H1 (cell line): ENCODE results near the gene TARBP2. TPM values are rescaled to one million over a fixed set of nuclear protein-coding genes. Genes with fewer than 3 reads are reported as not detected.

Experiments
- ASH2L ChIP-seq: fragments of 200-600, 300-600 bp; sonication (generic); IDR thresholded peaks from one replicate; pipeline ENCODE4 v1.7.1; 2017; ENCODE audit warnings: low read length
- BACH1 ChIP-seq: IDR thresholded peaks from 2 replicates; pipeline ENCODE4 v1.6.1; 2012; ENCODE audit warnings: low read length, improper control_type of control experiment
- BCL11A ChIP-seq, 2 experiments: IDR thresholded peaks; one replicate each; pipeline ENCODE4 v1.6.1; 2011; ENCODE audit warnings: low read depth in 2 of 2, low read length in 2 of 2, mild to moderate bottlenecking in 2 of 2
- BRCA1 ChIP-seq: IDR thresholded peaks from 2 replicates; pipeline ENCODE4 v1.6.1; 2012; ENCODE audit warnings: low read depth, low read length, improper control_type of control experiment
- CBX8 ChIP-seq: fragments of 300-800, 300-1000 bp; sonication (generic); IDR thresholded peaks from 2 replicates; pipeline ENCODE4 v1.7.1; 2016; ENCODE audit warnings: low read depth, low read length, borderline replicate concordance
- CHD1 ChIP-seq: IDR thresholded peaks from 2 replicates; pipeline ENCODE4 v1.6.1; 2012; ENCODE audit warnings: low read depth, low read length, improper control_type of control experiment
- CREB1 ChIP-seq: IDR thresholded peaks from 2 replicates; pipeline ENCODE4 v1.6.1; 2012; ENCODE audit warnings: inconsistent platforms
- CTBP2 ChIP-seq: IDR thresholded peaks from 2 replicates; pipeline ENCODE4 v1.7.0; 2011; ENCODE audit warnings: borderline replicate concordance, mild to moderate bottlenecking, moderate library complexity, mixed read lengths, low read length; ENCODE audit not compliant: insufficient read depth, insufficient read length
- EZH2 ChIP-seq: fragments of 200-600 bp; sonication (generic); IDR thresholded peaks from 2 replicates; pipeline ENCODE4 v1.7.1; 2012; ENCODE audit warnings: low read depth, mild to moderate bottlenecking, moderate library complexity, low read length, inconsistent platforms; ENCODE audit not compliant: severe bottlenecking
- FOSL1 ChIP-seq: IDR thresholded peaks from 2 replicates; pipeline ENCODE4 v1.6.1; 2011; ENCODE audit warnings: mild to moderate bottlenecking, low read depth, low read length, moderate library complexity; ENCODE audit not compliant: insufficient read depth
- GTF2F1 ChIP-seq: IDR thresholded peaks from 2 replicates; pipeline ENCODE4 v1.6.1; 2012; ENCODE audit warnings: low read depth, low read length, improper control_type of control experiment, borderline replicate concordance
- HDAC2 ChIP-seq, 2 experiments: fragments of 300-600 bp in 1 of 2; sonication (generic) in 1 of 2; IDR thresholded peaks; 2 replicates each; pipeline ENCODE4 v1.6.1; 2011 to 2012; ENCODE audit warnings: low read depth in 2 of 2, low read length in 2 of 2, mild to moderate bottlenecking in 2 of 2, moderate library complexity in 2 of 2, borderline replicate concordance in 1 of 2, inconsistent platforms in 1 of 2
- JUN ChIP-seq: IDR thresholded peaks from 2 replicates; pipeline ENCODE4 v1.6.1; 2011; ENCODE audit warnings: low read depth, mild to moderate bottlenecking, improper control_type of control experiment, low read length
- KDM4A ChIP-seq: IDR thresholded peaks from one replicate; pipeline ENCODE4 v1.7.1; 2012; ENCODE audit warnings: low read depth, mild to moderate bottlenecking, moderate library complexity, low read length, inconsistent platforms; ENCODE audit not compliant: severe bottlenecking
- KDM5A ChIP-seq: fragments of 200-600 bp; IDR thresholded peaks from 2 replicates; pipeline ENCODE4 v1.7.1; 2012; ENCODE audit warnings: mild to moderate bottlenecking, low read length, inconsistent platforms, mixed read lengths
- MAX ChIP-seq: IDR thresholded peaks from 2 replicates; pipeline ENCODE4 v1.6.1; 2012; ENCODE audit warnings: inconsistent platforms
- POLR2A ChIP-seq, 2 experiments: IDR thresholded peaks; 1 replicate in 1 of 2; 2 replicates in 1 of 2; pipeline ENCODE4 v1.6.1; 2011; ENCODE audit warnings: low read depth in 2 of 2, low read length in 2 of 2, mild to moderate bottlenecking in 2 of 2; ENCODE audit errors: control extremely low read depth in 1 of 2
- RBBP5 ChIP-seq: IDR thresholded peaks from 2 replicates; pipeline ENCODE4 v1.7.1; 2012; ENCODE audit warnings: low read depth, mild to moderate bottlenecking, inconsistent platforms, low read length, moderate library complexity, borderline replicate concordance
- SIN3A ChIP-seq, 2 experiments: IDR thresholded peaks in 1 of 2; conservative IDR thresholded peaks in 1 of 2; 2 replicates each; pipeline ENCODE4 v1.6.1; 2011 to 2012; ENCODE audit warnings: low read length in 2 of 2, improper control_type of control experiment in 1 of 2, low read depth in 1 of 2, mild to moderate bottlenecking in 1 of 2
- SIX5 ChIP-seq: IDR thresholded peaks from 2 replicates; pipeline ENCODE4 v1.6.1; 2011; ENCODE audit warnings: mild to moderate bottlenecking, low read depth, low read length
- SP1 ChIP-seq: IDR thresholded peaks from 2 replicates; pipeline ENCODE4 v1.6.1; 2011; ENCODE audit warnings: low read depth, low read length
- SP2 ChIP-seq: IDR thresholded peaks from 2 replicates; pipeline ENCODE4 v1.6.1; 2012; ENCODE audit warnings: mild to moderate bottlenecking, low read length, inconsistent platforms
- SRF ChIP-seq: IDR thresholded peaks from 2 replicates; pipeline ENCODE4 v1.6.1; 2011; ENCODE audit warnings: mild to moderate bottlenecking, low read depth, low read length, moderate library complexity
- SUZ12 ChIP-seq: fragments of 200-600 bp; sonication (generic); IDR thresholded peaks from 2 replicates; pipeline ENCODE4 v1.6.1; 2012; ENCODE audit warnings: mild to moderate bottlenecking, inconsistent platforms, low read length, moderate library complexity, mixed read lengths
- TAF7 ChIP-seq: optimal IDR thresholded peaks from 2 replicates; pipeline ENCODE3; 2011; ENCODE audit warnings: low read depth, mild to moderate bottlenecking, inconsistent platforms, low read length, moderate library complexity, borderline replicate concordance
- TBP ChIP-seq: IDR thresholded peaks from 2 replicates; pipeline ENCODE4 v1.6.1; 2011; ENCODE audit warnings: low read depth, low read length, improper control_type of control experiment
- YY1 ChIP-seq: IDR thresholded peaks from 2 replicates; pipeline ENCODE4 v1.6.1; 2011; ENCODE audit warnings: low read depth, mild to moderate bottlenecking, low read length
- polyA plus RNA-seq, 7 experiments: library from polyadenylated mRNA; depleted of rRNA in 3 of 7; stranded (reverse) in 5 of 7; unstranded in 2 of 7; fragments of >200 nt in 5 of 7; fragments of 200-250 nt in 2 of 7; gene quantifications; 1 replicate in 5 of 7; 2 replicates in 1 of 7; 4 replicates in 1 of 7; pipeline versions ENCODE4 v1.2.1 to v1.2.3, GENCODE V29; 2011 to 2013; ENCODE audit warnings: missing spikeins in 2 of 7, mixed read lengths in 2 of 7
- total RNA-seq: library from RNA; stranded (reverse); fragmentation: NEBNext Ultra II Directional; extraction: Animal tissue kit (Norgen Biotek cat#: 25700); gene quantifications from 2 replicates; pipeline ENCODE4 v1.2.1, GENCODE V29; 2021

TARBP2 gene
- total and polyA plus RNA-seq, 2 of the 8 experiments (the other 6 are each of a cell fraction or from before 2014, with no cell fraction given), result 69.9 to 122 TPM

GRCh38 chr12:53451661-53452158 lies 49.4 kb upstream of the TARBP2 start, which contains the start of gene PCBP2 (continued):
- no peak for TF ChIP-seq CBX8
- TF ChIP-seq MAX, result peak; percentile 74
- no peak for TF ChIP-seq CHD1
- no peak for TF ChIP-seq EZH2
- TF ChIP-seq HDAC2 (IDR thresholded peaks at IDR 0.05; ENCODE audit: borderline replicate concordance in 1 of 2, low read depth in 2 of 2, low read length in 2 of 2), result no peak
- TF ChIP-seq FOSL1, result no peak
- peak; percentile 97 for TF ChIP-seq TBP
- TF ChIP-seq JUN, result no peak
- no peak for TF ChIP-seq BRCA1
- peak; percentile 99 for TF ChIP-seq SP2
- TF ChIP-seq SUZ12, result no peak
- no peak for TF ChIP-seq CTBP2
- no peak for TF ChIP-seq KDM5A
- TF ChIP-seq POLR2A (IDR thresholded peaks at IDR 0.05; ENCODE audit: control extremely low read depth in 1 of 2, low read depth in 2 of 2, low read length in 2 of 2), result peak; percentile 91
- TF ChIP-seq YY1, result peak; percentile 83
- peak; percentile 65 to 84; a peak in 3 of 4 replicates for TF ChIP-seq SIN3A (conservative IDR thresholded peaks at IDR 0.05 in 1 of 2, IDR thresholded peaks at IDR 0.05 in 1 of 2; ENCODE audit: low read depth in 1 of 2, low read length in 2 of 2)
- peak; percentile 96 for TF ChIP-seq CREB1
- peak; percentile 83 for TF ChIP-seq SP1
- no peak for TF ChIP-seq KDM4A
- TF ChIP-seq SIX5, result peak; percentile 19; the same call in 1 of the 2 replicates
- TF ChIP-seq BCL11A (IDR thresholded peaks at IDR 0.05; ENCODE audit: low read depth in 2 of 2, low read length in 2 of 2), result no peak
- no peak for TF ChIP-seq ASH2L
- TF ChIP-seq RBBP5, result 0 out of 2 replicates have a peak, but pooled peaks have one; percentile 43
- TF ChIP-seq TAF7, result peak; percentile 93
- peak; percentile 67 for TF ChIP-seq BACH1
- TF ChIP-seq SRF, result no peak
- TF ChIP-seq GTF2F1, result peak; percentile 79
